Activated CD4-positive, alpha-beta T cell treated with anti-CD3 and anti-CD28 coated beads, Interleukin-2, amount 50 U/mL, for 24 hours (primary cell): ENCODE measurements around the gene KCTD13.
"Not testable (repeated sequence)": the region's sequence is repeated elsewhere in the genome, so short reads cannot be mapped to it uniquely, and the experiment has no call there.

Experiments used
- DNase-seq, 2 donors: peaks; one replicate each; pipeline ENCODE4 v3.0.0-alpha.2; 2020; ENCODE audit warnings: low read depth in 1 of 2, low spot score in 1 of 2

KCTD13 gene

GRCh38 chr16:29881050-29881449 is 45.0 kb downstream of the KCTD13 start:
- no peak for DNase-seq

- no peak for DNase-seq
Measured at GRCh38 chr16:29878172-29878571, 47.9 kb downstream of the KCTD13 start.

GRCh38 chr16:29877266-29877961 is 48.6 kb downstream of the KCTD13 start:
- peak; percentile 16 to 18 for DNase-seq

GRCh38 chr16:29876594-29877249 is 49.3 kb downstream of the KCTD13 start:
- peak in 1 of 2 donors; percentile 9 for DNase-seq

- DNase-seq: no peak
Measured at GRCh38 chr16:29876217-29876593, 49.8 kb downstream of the KCTD13 start.

GRCh38 chr16:29875206-29875605 is 50.8 kb downstream of the KCTD13 start:
- DNase-seq: no peak

GRCh38 chr16:29873319-29873718 is 52.7 kb downstream of the KCTD13 start:
- no peak for DNase-seq

- DNase-seq: no peak
Measured at GRCh38 chr16:29871822-29872546, 54.0 kb downstream of the KCTD13 start.

GRCh38 chr16:29869067-29869466 is 57.0 kb downstream of the KCTD13 start:
- DNase-seq: not testable (repeated sequence)

- no peak for DNase-seq
Measured at GRCh38 chr16:29868396-29869009, 57.5 kb downstream of the KCTD13 start.

GRCh38 chr16:29864205-29864604 is 61.8 kb downstream of the KCTD13 start:
- DNase-seq: no peak

GRCh38 chr16:29863669-29863984 is 62.4 kb downstream of the KCTD13 start:
- no peak for DNase-seq

- peak; percentile 74 to 92 for DNase-seq
Measured at GRCh38 chr16:29862884-29863668, 63.0 kb downstream of the KCTD13 start, which contains the start of gene CDIPT. TSS of gene CDIPT (minus strand) at chr16:29863226. CDS start at chr16:29862857, 369 bp downstream.

- no peak for DNase-seq
Measured at GRCh38 chr16:29862383-29862883, 63.6 kb downstream of the KCTD13 start.

- no peak for DNase-seq
Measured at GRCh38 chr16:29860218-29860617, 65.8 kb downstream of the KCTD13 start.

GRCh38 chr16:29858974-29859373 is 67.1 kb downstream of the KCTD13 start:
- no peak for DNase-seq

GRCh38 chr16:29858149-29858849 is 67.7 kb downstream of the KCTD13 start:
- DNase-seq: no peak

- no peak for DNase-seq
Measured at GRCh38 chr16:29857133-29857760, 68.8 kb downstream of the KCTD13 start.
